H9 (cell line): Measurements from ENCODE around the gene ZNF99. TPM values are rescaled to one million over a fixed set of nuclear protein-coding genes. Genes with fewer than 3 reads are reported as not detected.

Experiments
- DNase-seq: peaks from one replicate; pipeline ENCODE4 v3.0.0-alpha.2; 2017
- H2AFZ ChIP-seq: one replicate; pipeline ENCODE4 v1.6.1; 2013; ENCODE audit warnings: mild to moderate bottlenecking, low read length, control low read depth, moderate library complexity
- H2AK5ac ChIP-seq: 2 replicates; pipeline ENCODE4 v1.6.1; 2013; ENCODE audit warnings: low read length, control low read depth, mixed read lengths; ENCODE audit not compliant: insufficient read length
- H2BK120ac ChIP-seq: one replicate; pipeline ENCODE4 v1.6.1; 2013; ENCODE audit warnings: low read depth, mild to moderate bottlenecking, low read length, control low read depth, inconsistent platforms; ENCODE audit not compliant: poor library complexity, severe bottlenecking
- H2BK12ac ChIP-seq: 2 replicates; pipeline ENCODE4 v1.6.1; 2013; ENCODE audit warnings: low read length, control low read depth, mixed read lengths, low read depth; ENCODE audit not compliant: insufficient read length
- H2BK15ac ChIP-seq: 2 replicates; pipeline ENCODE4 v1.6.1; 2013; ENCODE audit warnings: low read depth, low read length, control low read depth
- H2BK20ac ChIP-seq: one replicate; pipeline ENCODE4 v1.6.1; 2013; ENCODE audit warnings: low read depth, mild to moderate bottlenecking, low read length, control low read depth, inconsistent platforms; ENCODE audit not compliant: poor library complexity, severe bottlenecking
- H2BK5ac ChIP-seq: 2 replicates; pipeline ENCODE4 v1.6.1; 2013; ENCODE audit warnings: low read length, control low read depth, mixed read lengths; ENCODE audit not compliant: insufficient read length
- H3K14ac ChIP-seq: 2 replicates; pipeline ENCODE4 v1.6.1; 2013; ENCODE audit warnings: low read length, control low read depth; ENCODE audit not compliant: insufficient read depth
- H3K18ac ChIP-seq: 2 replicates; pipeline ENCODE4 v1.6.1; 2013; ENCODE audit warnings: low read depth, mild to moderate bottlenecking, mixed read lengths, low read length, control low read depth; ENCODE audit not compliant: insufficient read length
- H3K23ac ChIP-seq: 2 replicates; pipeline ENCODE4 v1.6.1; 2013; ENCODE audit warnings: low read length, control low read depth, mixed read lengths, low read depth; ENCODE audit not compliant: insufficient read length
- H3K23me2 ChIP-seq: 2 replicates; pipeline ENCODE4 v1.6.1; 2013; ENCODE audit warnings: low read depth, mild to moderate bottlenecking, mixed read lengths, low read length, control low read depth; ENCODE audit not compliant: insufficient read length, poor library complexity, severe bottlenecking
- H3K27ac ChIP-seq: 2 replicates; pipeline ENCODE4 v1.5.1; 2013; ENCODE audit warnings: low read length, control low read depth, mixed read lengths, low read depth; ENCODE audit not compliant: insufficient read length
- H3K27me3 ChIP-seq: 2 replicates; pipeline ENCODE4 v1.6.1; 2013; ENCODE audit warnings: low read length, control low read depth, inconsistent platforms; ENCODE audit not compliant: insufficient read depth
- H3K4ac ChIP-seq: 2 replicates; pipeline ENCODE4 v1.6.1; 2013; ENCODE audit warnings: low read depth, mild to moderate bottlenecking, control low read depth, inconsistent platforms, low read length, moderate library complexity
- H3K4me1 ChIP-seq: 2 replicates; pipeline ENCODE4 v1.6.1; 2013; ENCODE audit warnings: low read length, control low read depth, inconsistent platforms; ENCODE audit not compliant: insufficient read depth
- H3K4me2 ChIP-seq: 2 replicates; pipeline ENCODE4 v1.6.1; 2013; ENCODE audit warnings: low read length, control low read depth, mixed read lengths; ENCODE audit not compliant: insufficient read length, insufficient read depth
- H3K56ac ChIP-seq: 2 replicates; pipeline ENCODE4 v1.6.1; 2013; ENCODE audit warnings: low read depth, mild to moderate bottlenecking, mixed read lengths, low read length, control low read depth; ENCODE audit not compliant: insufficient read length
- H3K79me1 ChIP-seq: 2 replicates; pipeline ENCODE4 v1.6.1; 2013; ENCODE audit warnings: low read depth, mild to moderate bottlenecking, moderate library complexity, low read length, control low read depth, inconsistent platforms; ENCODE audit not compliant: insufficient read depth, poor library complexity, severe bottlenecking
- H3K79me2 ChIP-seq: 2 replicates; pipeline ENCODE4 v1.6.1; 2013; ENCODE audit warnings: low read length, control low read depth, inconsistent platforms; ENCODE audit not compliant: insufficient read depth
- H3K9ac ChIP-seq: 2 replicates; pipeline ENCODE4 v1.6.1; 2013; ENCODE audit warnings: low read length, control low read depth, mixed read lengths; ENCODE audit not compliant: insufficient read length; ENCODE audit errors: extremely low read depth
- H3K9me3 ChIP-seq: one replicate; pipeline ENCODE4 v1.6.1; 2013; ENCODE audit warnings: low read depth, low read length, inconsistent platforms; ENCODE audit not compliant: control insufficient read depth
- H3T11ph ChIP-seq: one replicate; pipeline ENCODE4 v1.6.1; 2013; ENCODE audit warnings: mild to moderate bottlenecking, low read length, control low read depth, inconsistent platforms
- H4K20me1 ChIP-seq: one replicate; pipeline ENCODE4 v1.6.1; 2013; ENCODE audit not compliant: control insufficient read depth, insufficient read length, insufficient read depth
- H4K5ac ChIP-seq: 2 replicates; pipeline ENCODE4 v1.6.1; 2013; ENCODE audit warnings: low read depth, mild to moderate bottlenecking, mixed read lengths, low read length, control low read depth; ENCODE audit not compliant: insufficient read length
- H4K8ac ChIP-seq: replicated peaks from 2 replicates; pipeline ENCODE4 v1.6.1; 2013; ENCODE audit warnings: low read length, control low read depth, mixed read lengths, low read depth; ENCODE audit not compliant: insufficient read length
- H4K91ac ChIP-seq: 2 replicates; pipeline ENCODE4 v1.6.1; 2013; ENCODE audit warnings: low read depth, mild to moderate bottlenecking, moderate library complexity, mixed read lengths, low read length, control low read depth; ENCODE audit not compliant: insufficient read length
- H3K27ac Mint-ChIP-seq, 3 experiments: 2 replicates in 2 of 3; 3 replicates in 1 of 3; pipeline ENCODE4 v1.8.0; 2020 to 2021; ENCODE audit warnings: mixed read lengths in 3 of 3, mild to moderate bottlenecking in 1 of 3, moderate library complexity in 1 of 3
- H3K27me3 Mint-ChIP-seq: 2 replicates; pipeline ENCODE4 v1.8.0; 2021; ENCODE audit warnings: low read depth, mild to moderate bottlenecking, moderate library complexity, mixed read lengths
- H3K36me3 Mint-ChIP-seq, 3 experiments: 2 replicates in 2 of 3; 3 replicates in 1 of 3; pipeline ENCODE4 v1.8.0; 2020 to 2021; ENCODE audit warnings: low read depth in 3 of 3, mixed read lengths in 3 of 3; ENCODE audit not compliant: insufficient read depth in 1 of 3
- H3K4me1 Mint-ChIP-seq, 2 experiments: 2 replicates each; pipeline ENCODE4 v1.8.0; 2020; ENCODE audit warnings: mixed read lengths in 2 of 2
- H3K4me3 Mint-ChIP-seq, 2 experiments: 2 replicates in 1 of 2; 3 replicates in 1 of 2; pipeline ENCODE4 v1.8.0; 2020 to 2021; ENCODE audit warnings: mild to moderate bottlenecking in 2 of 2, mixed read lengths in 2 of 2, moderate library complexity in 1 of 2
- H3K9me3 Mint-ChIP-seq, 2 experiments: 2 replicates in 1 of 2; 3 replicates in 1 of 2; pipeline ENCODE4 v1.8.0; 2020; ENCODE audit warnings: mild to moderate bottlenecking in 2 of 2, mixed read lengths in 2 of 2, moderate library complexity in 1 of 2
- CTCF ChIP-seq: fragments of 200-600 bp; sonication (generic); conservative IDR thresholded peaks from 3 replicates; pipeline ENCODE4 v1.8.0; 2021; ENCODE audit warnings: antibody characterized with exemption, mild to moderate bottlenecking
- WGBS: extraction: QIAGEN DNeasy Blood & Tissue Kit; methylation state at CpG from one replicate; pipeline ENCODE4 v1.1.7; 2013; ENCODE audit warnings: missing lambda C conversion rate, low lambda C conversion rate, mixed read lengths; ENCODE audit not compliant: insufficient read length; ENCODE audit errors: extremely low coverage; 5-methylcytosine and 5-hydroxymethylcytosine counted together
- total RNA-seq: library from RNA; stranded (reverse); gene quantifications from 2 replicates; pipeline ENCODE4 v1.2.1, GENCODE V29; 2021

ZNF99 gene
- total RNA-seq, 1 experiment from 2014 or later: not detected

DNA sequence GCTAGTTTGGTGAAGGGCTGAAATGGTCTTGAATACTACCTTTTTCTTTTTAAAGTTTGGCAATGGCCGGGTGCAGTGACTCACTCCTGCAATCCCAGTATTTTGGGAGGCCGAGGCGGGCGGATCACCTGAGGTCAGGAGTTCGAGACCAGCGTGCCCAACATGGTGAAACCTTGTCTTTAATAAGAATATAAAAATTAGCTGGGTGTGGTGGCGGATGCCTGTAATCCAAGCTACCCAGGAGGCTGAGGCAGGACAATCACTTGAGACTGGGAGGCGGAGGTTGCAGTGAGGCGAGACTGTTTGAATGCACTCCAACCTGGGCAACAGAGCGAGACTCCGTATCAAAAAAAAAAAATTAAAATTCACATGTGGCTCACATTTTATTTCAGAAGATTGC, 47.3 kb upstream of the ZNF99 start:
- H2BK15ac ChIP-seq: no peak overlapping the region
- no peak overlapping the region for H3K27ac Mint-ChIP-seq
- no peak overlapping the region for H2AK5ac ChIP-seq
- no peak overlapping the region for H2AFZ ChIP-seq
- no peak overlapping the region for H2BK20ac ChIP-seq
- no peaks in the 10 kb centered on the region for H3K27me3 ChIP-seq
- H3K9me3 Mint-ChIP-seq: peaks cover 93 to 95% of the 10 kb centered on the region in 2 experiments
- H3K23ac ChIP-seq: no peak overlapping the region
- DNase-seq: no peak
- no peak overlapping the region for H3K56ac ChIP-seq
- H4K91ac ChIP-seq: no peak overlapping the region
- no peak overlapping the region for H3K4me2 ChIP-seq
- H3K27ac ChIP-seq: no peak overlapping the region
- no peak overlapping the region for H3T11ph ChIP-seq
- no peak overlapping the region for H2BK12ac ChIP-seq
- H2BK5ac ChIP-seq: no peak overlapping the region
- peaks cover 69% of the 10 kb centered on the region for H3K9me3 ChIP-seq
- no CpG with 5 or more reads among the region's 11 CpGs for WGBS
- no peaks in the 10 kb centered on the region for H3K79me2 ChIP-seq
- H3K36me3 Mint-ChIP-seq: peaks cover 3 to 17% (median 12%) of the 10 kb centered on the region in 3 experiments; a peak in 6 of 7 replicates
- H2BK120ac ChIP-seq: no peak overlapping the region
- H3K27me3 Mint-ChIP-seq: no peaks in the 10 kb centered on the region; the same call in 1 of the 2 replicates
- no peaks in the 10 kb centered on the region for H3K79me1 ChIP-seq
- H4K5ac ChIP-seq: no peak overlapping the region
- no peak for TF ChIP-seq CTCF
- H3K4me1 Mint-ChIP-seq: no peaks in the 10 kb centered on the region
- H4K20me1 ChIP-seq: no peaks in the 10 kb centered on the region
- no peak overlapping the region for H3K4ac ChIP-seq
- no peak overlapping the region for H3K9ac ChIP-seq
- no peak overlapping the region for H3K14ac ChIP-seq
- H4K8ac ChIP-seq: no peak overlapping the region
- no peak overlapping the region for H3K18ac ChIP-seq
- no peak overlapping the region for H3K4me3 Mint-ChIP-seq
- H3K23me2 ChIP-seq: no peaks in the 10 kb centered on the region
- H3K4me1 ChIP-seq: no peaks in the 10 kb centered on the region
